SK-N-SH (cell line): ENCODE results near the gene TDO2.

Experiments
- CHD2 ChIP-seq: fragments of 150-350 bp; IDR thresholded peaks from 2 replicates; pipeline ENCODE4 v1.6.1; 2018; ENCODE audit warnings: low read length; ENCODE audit not compliant: partially characterized antibody
- EP300 ChIP-seq, 2 experiments: IDR thresholded peaks; 2 replicates each; pipeline versions ENCODE4 v1.4.0 to v1.6.1; 2012; ENCODE audit warnings: borderline replicate concordance in 1 of 2, low read depth in 1 of 2, low read length in 1 of 2
- RAD21 ChIP-seq: IDR thresholded peaks from 2 replicates; pipeline ENCODE4 v1.6.1; 2012; ENCODE audit warnings: mild to moderate bottlenecking, low read length
- TCF12 ChIP-seq: IDR thresholded peaks from 2 replicates; pipeline ENCODE4 v1.4.0; 2012
- TEAD4 ChIP-seq: IDR thresholded peaks from 2 replicates; pipeline ENCODE4 v1.4.0; 2012; ENCODE audit warnings: mild to moderate bottlenecking, borderline replicate concordance; ENCODE audit not compliant: insufficient read depth
- TF ChIP-seq, protein P1 (sequence below): fragments of 200-600 bp; sonication (generic); IDR thresholded peaks from 2 replicates; pipeline ENCODE4 v1.6.1; 2017; ENCODE audit warnings: antibody characterized with exemption, mild to moderate bottlenecking, moderate library complexity

- TF ChIP-seq RAD21, result no peak
- TF ChIP-seq, protein P1, sequence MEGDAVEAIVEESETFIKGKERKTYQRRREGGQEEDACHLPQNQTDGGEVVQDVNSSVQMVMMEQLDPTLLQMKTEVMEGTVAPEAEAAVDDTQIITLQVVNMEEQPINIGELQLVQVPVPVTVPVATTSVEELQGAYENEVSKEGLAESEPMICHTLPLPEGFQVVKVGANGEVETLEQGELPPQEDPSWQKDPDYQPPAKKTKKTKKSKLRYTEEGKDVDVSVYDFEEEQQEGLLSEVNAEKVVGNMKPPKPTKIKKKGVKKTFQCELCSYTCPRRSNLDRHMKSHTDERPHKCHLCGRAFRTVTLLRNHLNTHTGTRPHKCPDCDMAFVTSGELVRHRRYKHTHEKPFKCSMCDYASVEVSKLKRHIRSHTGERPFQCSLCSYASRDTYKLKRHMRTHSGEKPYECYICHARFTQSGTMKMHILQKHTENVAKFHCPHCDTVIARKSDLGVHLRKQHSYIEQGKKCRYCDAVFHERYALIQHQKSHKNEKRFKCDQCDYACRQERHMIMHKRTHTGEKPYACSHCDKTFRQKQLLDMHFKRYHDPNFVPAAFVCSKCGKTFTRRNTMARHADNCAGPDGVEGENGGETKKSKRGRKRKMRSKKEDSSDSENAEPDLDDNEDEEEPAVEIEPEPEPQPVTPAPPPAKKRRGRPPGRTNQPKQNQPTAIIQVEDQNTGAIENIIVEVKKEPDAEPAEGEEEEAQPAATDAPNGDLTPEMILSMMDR, result no peak
- no peak for TF ChIP-seq EP300 (IDR thresholded peaks at IDR 0.05; ENCODE audit: borderline replicate concordance in 1 of 2, low read depth in 1 of 2, low read length in 1 of 2)
- TF ChIP-seq TEAD4, result no peak
- no peak for TF ChIP-seq TCF12
- TF ChIP-seq CHD2, result no peak
Observed at GRCh38 chr4:155901013-155901412, 2.5 kb upstream of the TDO2 start.
